Activated CD8-positive, alpha-beta T cell treated with anti-CD3 and anti-CD28 coated beads for 36 hours (primary cell): ENCODE results near the gene RTN1. TPM values are rescaled to one million over a fixed set of nuclear protein-coding genes. Genes with fewer than 3 reads are reported as not detected.

Experiments
- ATAC-seq: fragments of 200-7000 bp; cut with Tn5 transposase; one replicate; pipeline ENCODE4 v1.10.0; 2021; ENCODE audit warnings: mild to moderate bottlenecking, moderate library complexity
- CTCF ChIA-PET: fragments of 350-600 bp; sonication (Branson Sonifier 250); formaldehyde crosslinking; loops from one replicate; lab custom pipeline; 2021; ENCODE audit warnings: antibody characterized with exemption; lab: Charles Lee
- POLR2A ChIA-PET: fragments of 350-600 bp; sonication (Branson Sonifier 250); formaldehyde crosslinking; loops from one replicate; lab custom pipeline; 2021; ENCODE audit warnings: antibody characterized with exemption; lab: Charles Lee
- DNase-seq: peaks from one replicate; pipeline ENCODE4 v3.0.0-alpha.2; 2020
- H3K27ac Mint-ChIP-seq: one replicate; pipeline ENCODE4 v1.8.0; 2021; ENCODE audit warnings: mild to moderate bottlenecking, mixed read lengths
- H3K27me3 Mint-ChIP-seq: one replicate; pipeline ENCODE4 v1.8.0; 2021; ENCODE audit warnings: mixed read lengths
- H3K36me3 Mint-ChIP-seq: one replicate; pipeline ENCODE4 v1.8.0; 2021; ENCODE audit warnings: low read depth, mixed read lengths
- H3K4me1 Mint-ChIP-seq: one replicate; pipeline ENCODE4 v1.8.0; 2021; ENCODE audit warnings: low read depth, mixed read lengths
- H3K4me3 Mint-ChIP-seq: one replicate; pipeline ENCODE4 v1.8.0; 2021; ENCODE audit warnings: mild to moderate bottlenecking, moderate library complexity, mixed read lengths
- H3K9me3 Mint-ChIP-seq: one replicate; pipeline ENCODE4 v1.8.0; 2021; ENCODE audit warnings: mixed read lengths
- CTCF ChIP-seq: fragments of 200-600 bp; IDR thresholded peaks from one replicate; pipeline ENCODE4 v1.8.0; 2022; ENCODE audit warnings: antibody characterized with exemption, mild to moderate bottlenecking
- intact Hi-C: fragments of 100-400 bp; cut with micrococcal nuclease; formaldehyde crosslinking; loops from one replicate; pipeline ENCODE4 v1.10.0; 2022
- total RNA-seq, 2 experiments: library from RNA; stranded (reverse); gene quantifications; one replicate each; pipeline ENCODE4 v1.2.3, GENCODE V29; 2021

RTN1 gene
- total RNA-seq, 2 experiments from 2014 or later, result not detected

DNA sequence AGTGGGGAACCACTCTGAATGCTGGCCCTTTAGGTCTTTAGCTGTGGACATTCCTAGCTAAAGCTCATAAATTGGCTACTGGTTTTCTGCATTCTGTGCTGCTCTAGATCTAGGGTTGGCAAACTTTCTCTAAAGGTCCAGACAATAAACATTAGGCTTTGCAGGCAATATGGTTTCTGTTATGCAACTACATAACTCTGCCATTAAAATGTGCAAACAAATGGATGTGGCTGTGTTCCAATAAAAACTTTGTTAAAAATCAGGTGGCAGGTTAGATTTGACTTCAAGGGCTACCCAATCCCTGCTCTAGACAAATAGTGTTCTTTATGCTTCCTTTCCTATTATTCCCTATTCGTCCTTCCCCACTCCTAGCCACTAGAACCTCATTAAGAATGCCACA, 42.6 kb upstream of the RTN1 start:
- Mint-ChIP-seq H3K4me1 (no peaks in the 10 kb centered on the region), H3K27me3 (peaks cover 18% of the 10 kb centered on the region), H3K9me3 (no peaks in the 10 kb centered on the region), H3K27ac (no peak overlapping the region), H3K4me3 (no peak overlapping the region), H3K36me3 (no peaks in the 10 kb centered on the region)
- TF ChIP-seq CTCF, result no peak
- ChIA-PET CTCF (no interaction called here), POLR2A (interaction anchor here (0.7 kb wide), 1 partner anchor 11 kb away, joined by 4 read pairs; no protein-coding TSS in a partner anchor)
- no peak for ATAC-seq
- no peak for DNase-seq
- intact Hi-C loops, result no loop called here

- no peaks in the 10 kb centered on the region for H3K9me3 Mint-ChIP-seq
- ChIA-PET POLR2A (no interaction called here), CTCF (no interaction called here)
- ATAC-seq, result no peak
- no peaks in the 10 kb centered on the region for H3K36me3 Mint-ChIP-seq
- H3K27ac Mint-ChIP-seq, result no peak overlapping the region
- no peak overlapping the region for H3K4me3 Mint-ChIP-seq
- intact Hi-C loops, result no loop called here
- H3K4me1 Mint-ChIP-seq, result no peaks in the 10 kb centered on the region
- no peak for TF ChIP-seq CTCF
- peaks cover 18% of the 10 kb centered on the region for H3K27me3 Mint-ChIP-seq
- DNase-seq, result no peak
Measured at GRCh38 chr14:59912443-59912842, 41.9 kb upstream of the RTN1 start.

- TF ChIP-seq CTCF, result no peak
- Mint-ChIP-seq H3K4me1 (no peaks in the 10 kb centered on the region), H3K4me3 (no peak overlapping the region), H3K9me3 (peaks cover 2% of the 10 kb centered on the region), H3K27me3 (peaks cover 9% of the 10 kb centered on the region), H3K36me3 (no peaks in the 10 kb centered on the region), H3K27ac (no peak overlapping the region)
- POLR2A ChIA-PET, result no interaction called here
- DNase-seq (no peak), ATAC-seq (no peak)
- intact Hi-C loops, result no loop called here
- CTCF ChIA-PET, result interaction anchor here (0.6 kb wide), 1 partner anchor 598 kb away, joined by 3 read pairs; no protein-coding TSS in a partner anchor
Measured at GRCh38 chr14:59905188-59905587, 34.6 kb upstream of the RTN1 start.

DNA sequence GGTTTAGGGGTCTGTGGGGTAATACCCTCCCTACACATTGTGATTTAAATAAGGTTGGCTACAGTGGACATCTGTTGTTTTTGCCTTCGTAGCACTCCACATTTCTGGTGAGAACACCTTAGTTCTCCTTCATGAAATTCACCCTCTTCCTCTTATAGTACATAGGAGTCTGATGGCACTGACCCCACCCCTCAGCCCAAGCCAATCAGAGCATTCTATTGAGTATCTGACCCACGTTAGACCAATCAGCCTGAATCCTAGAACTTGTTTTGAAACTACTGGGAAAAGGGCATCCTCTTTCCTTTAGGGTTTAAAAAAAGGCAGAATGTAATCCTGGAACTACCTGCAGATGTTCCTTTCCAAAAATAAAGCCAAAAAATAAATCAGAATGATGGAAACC, 33.6 kb upstream of the RTN1 start:
- CTCF ChIA-PET, result no interaction called here
- POLR2A ChIA-PET, result no interaction called here
- H3K27me3 Mint-ChIP-seq, result peaks cover 7% of the 10 kb centered on the region

GRCh38 chr14:59900556-59900955, 30.0 kb upstream of the RTN1 start:
- ChIA-PET POLR2A (no interaction called here), CTCF (no interaction called here)
- Mint-ChIP-seq H3K9me3 (peaks cover 2% of the 10 kb centered on the region), H3K4me1 (no peaks in the 10 kb centered on the region), H3K27me3 (peaks cover 10% of the 10 kb centered on the region), H3K27ac (no peak overlapping the region), H3K36me3 (no peaks in the 10 kb centered on the region), H3K4me3 (no peak overlapping the region)
- ATAC-seq (no peak), DNase-seq (no peak)
- intact Hi-C loops, result no loop called here
- TF ChIP-seq CTCF, result no peak

More for the DNA sequence above, 33.6 kb upstream of the RTN1 start:
- no peak overlapping the region for H3K27ac Mint-ChIP-seq
- ATAC-seq (no peak), DNase-seq (no peak)
- intact Hi-C loops, result no loop called here
- no peak for TF ChIP-seq CTCF
- H3K4me3 Mint-ChIP-seq, result no peak overlapping the region
- peaks cover 2% of the 10 kb centered on the region for H3K9me3 Mint-ChIP-seq
- no peaks in the 10 kb centered on the region for H3K4me1 Mint-ChIP-seq
- no peaks in the 10 kb centered on the region for H3K36me3 Mint-ChIP-seq
